Smooth muscle cell (in vitro differentiated cells): ENCODE results near the gene FAM221B. TPM values are rescaled to one million over a fixed set of nuclear protein-coding genes. Genes with fewer than 3 reads are reported as not detected.
A peak's percentile ranks its signal among the peaks of the same experiment; 100 is the strongest.

ENCODE experiments used
- DNase-seq: peaks from one replicate; lab custom pipeline; 2025; ENCODE audit not compliant: unreplicated experiment; lab: John Stamatoyannopoulos, UW
- H2AFZ ChIP-seq: fragments of 200-600 bp; sonication (generic); 2 replicates; pipeline ENCODE4 v1.6.0; 2016; ENCODE audit warnings: antibody characterized with exemption, low read depth, mild to moderate bottlenecking
- H3F3A ChIP-seq: fragments of 200-600 bp; sonication (generic); 2 replicates; pipeline ENCODE4 v1.6.0; 2017; ENCODE audit warnings: antibody characterized with exemption, low read depth
- H3K27ac ChIP-seq: fragments of 200-600 bp; sonication (generic); 2 replicates; pipeline ENCODE4 v1.5.1; 2016; ENCODE audit warnings: low read depth, mild to moderate bottlenecking
- H3K27me3 ChIP-seq: fragments of 200-600 bp; sonication (generic); 2 replicates; pipeline ENCODE4 v1.6.1; 2016; ENCODE audit warnings: low read depth, mild to moderate bottlenecking
- H3K36me3 ChIP-seq: fragments of 200-600 bp; sonication (generic); 2 replicates; pipeline ENCODE4 v1.5.1; 2016; ENCODE audit warnings: low read depth
- H3K4me1 ChIP-seq: fragments of 200-600 bp; sonication (generic); 2 replicates; pipeline ENCODE4 v1.5.1; 2016; ENCODE audit warnings: low read depth
- H3K4me2 ChIP-seq: fragments of 200-600 bp; sonication (generic); 2 replicates; pipeline ENCODE4 v1.6.0; 2016; ENCODE audit warnings: mild to moderate bottlenecking
- H3K4me3 ChIP-seq: fragments of 200-600 bp; sonication (generic); 2 replicates; pipeline ENCODE4 v1.5.1; 2016; ENCODE audit warnings: mild to moderate bottlenecking
- H3K79me2 ChIP-seq: fragments of 200-600 bp; sonication (generic); 2 replicates; pipeline ENCODE4 v1.6.0; 2016; ENCODE audit warnings: low read depth, mild to moderate bottlenecking
- H3K9ac ChIP-seq: fragments of 200-600 bp; sonication (generic); 2 replicates; pipeline ENCODE4 v1.6.0; 2016; ENCODE audit warnings: low read depth
- H3K9me3 ChIP-seq: fragments of 200-600 bp; sonication (generic); replicated peaks from 2 replicates; pipeline ENCODE4 v1.5.1; 2016; ENCODE audit warnings: low read depth
- H4K20me1 ChIP-seq: fragments of 200-600 bp; sonication (generic); 2 replicates; pipeline ENCODE4 v1.6.0; 2016; ENCODE audit warnings: low read depth
- CTCF ChIP-seq: fragments of 200-600 bp; sonication (generic); IDR thresholded peaks from 2 replicates; pipeline ENCODE4 v1.5.1; 2017; ENCODE audit warnings: borderline replicate concordance, mild to moderate bottlenecking, antibody characterized with exemption; ENCODE audit not compliant: insufficient read depth, poor library complexity, severe bottlenecking
- WGBS: methylation state at CpG from one replicate; pipeline ENCODE4 v1.1.7; 2016; ENCODE audit warnings: low lambda C conversion rate; 5-methylcytosine and 5-hydroxymethylcytosine counted together
- polyA plus RNA-seq: library from polyadenylated mRNA; unstranded; fragments of >200 nt; fragmentation: Nextera tagmentation; extraction: Ambion mirVana; gene quantifications from 2 replicates; pipeline ENCODE4 v1.2.1, GENCODE V29; 2016
- total RNA-seq: library from RNA; depleted of rRNA; stranded (reverse); fragments of >200 nt; gene quantifications from 2 replicates; pipeline ENCODE4 v1.2.3, GENCODE V29; 2014

The FAM221B gene
- total and polyA plus RNA-seq, 2 experiments from 2014 or later = not detected

GRCh38 chr9:35829764-35830096, 1.2 kb upstream of the FAM221B start:
- H3K27ac ChIP-seq = peak overlapping the region; percentile 85
- H3K9me3 ChIP-seq = no peaks in the 10 kb centered on the region
- peak overlapping the region; percentile 99 for H2AFZ ChIP-seq
- WGBS = 52% methylated on average over 2 of the region's 2 CpGs
- peak overlapping the region; percentile 99 for H3K4me2 ChIP-seq
- peaks cover 9% of the 10 kb centered on the region for H3K79me2 ChIP-seq
- H3K36me3 ChIP-seq = no peaks in the 10 kb centered on the region
- no peak for TF ChIP-seq CTCF
- no peaks in the 10 kb centered on the region for H4K20me1 ChIP-seq
- peaks cover 7% of the 10 kb centered on the region for H3F3A ChIP-seq
- peak overlapping the region; percentile 97 for H3K4me3 ChIP-seq
- peaks cover 8% of the 10 kb centered on the region for H3K4me1 ChIP-seq
- peak overlapping the region; percentile 91 for H3K9ac ChIP-seq
- no peak for DNase-seq
- no peaks in the 10 kb centered on the region for H3K27me3 ChIP-seq

GRCh38 chr9:35829084-35829763, 692 bp upstream of the FAM221B start, which contains the start of gene TMEM8B:
TSS of gene TMEM8B (plus strand) at chr9:35829228. CDS start at chr9:35829448, 220 bp downstream.
- peak within 1 kb of the TSS; percentile 99 for H2AFZ ChIP-seq
- no peaks in the 10 kb centered on the region for H3K9me3 ChIP-seq
- H3K4me1 ChIP-seq = peaks cover 8% of the 10 kb centered on the region
- peak within 1 kb of the TSS; percentile 99 for H3K4me2 ChIP-seq
- peak within 1 kb of the TSS; percentile 97 for H3K4me3 ChIP-seq
- H3K27ac ChIP-seq = peak within 1 kb of the TSS; percentile 85
- peak within 1 kb of the TSS; percentile 91 for H3K9ac ChIP-seq
- no peaks in the 10 kb centered on the region for H3K27me3 ChIP-seq
- peak; percentile 96 for DNase-seq
- no peaks in the 10 kb centered on the region for H3K36me3 ChIP-seq
- under 1% methylated on average over 22 of the region's 53 CpGs for WGBS
- peaks cover 7% of the 10 kb centered on the region for H3F3A ChIP-seq
- H3K79me2 ChIP-seq = peaks cover 9% of the 10 kb centered on the region
- no peaks in the 10 kb centered on the region for H4K20me1 ChIP-seq
- no peak for TF ChIP-seq CTCF

- H3K9me3 ChIP-seq = no peaks in the 10 kb centered on the region
- no peak for TF ChIP-seq CTCF
- 34% methylated on average over 3 of the region's 3 CpGs for WGBS
- peak overlapping the region; percentile 68 for H3K27ac ChIP-seq
- no peak for DNase-seq
- H4K20me1 ChIP-seq = no peaks in the 10 kb centered on the region
- peaks cover 7% of the 10 kb centered on the region for H3F3A ChIP-seq
- no peaks in the 10 kb centered on the region for H3K27me3 ChIP-seq
- H3K9ac ChIP-seq = no peak overlapping the region
- no peaks in the 10 kb centered on the region for H3K36me3 ChIP-seq
- H2AFZ ChIP-seq = no peak overlapping the region
- H3K4me2 ChIP-seq = peak overlapping the region; percentile 53
- peaks cover 9% of the 10 kb centered on the region for H3K79me2 ChIP-seq
- H3K4me3 ChIP-seq = no peak overlapping the region
- H3K4me1 ChIP-seq = peaks cover 8% of the 10 kb centered on the region
These were observed 1.0 kb downstream of the FAM221B start for GRCh38 chr9:35827486-35827885.
